ENCODE results near the gene TOMT. TPM values are rescaled to one million over a fixed set of nuclear protein-coding genes. Genes with fewer than 3 reads are reported as not detected.
"Not testable (repeated sequence)": the region's sequence is repeated elsewhere in the genome, so short reads cannot be mapped to it uniquely, and the experiment has no call there.

TOMT gene
- total and polyA plus RNA-seq, 2 donors = not detected

- DNase-seq (ENCODE audit: low read depth in 6 of 9, low spot score in 9 of 9) = no peak
- Histone ChIP-seq H3K36me3 (ENCODE audit: control insufficient read depth in 2 of 2, insufficient read depth in 2 of 2, low read length in 1 of 2) (no peaks in the 10 kb centered on the region), H3K4me1 (ENCODE audit: control insufficient read depth in 2 of 2, insufficient read depth in 2 of 2, low read length in 2 of 2) (no peaks in the 10 kb centered on the region), H3K9me3 (ENCODE audit: control insufficient read depth in 2 of 2, insufficient read depth in 1 of 2, low read length in 1 of 2) (no peaks in the 10 kb centered on the region), H3K27ac (ENCODE audit: low read depth in 1 of 2, low read length in 1 of 2) (no peak overlapping the region), H3K27me3 (ENCODE audit: control insufficient read depth in 2 of 2, insufficient read depth in 1 of 2, low read length in 1 of 2) (peaks cover 0 to 13% of the 10 kb centered on the region in 2 donors), H3K4me3 (ENCODE audit: low read length in 2 of 2) (no peak overlapping the region)
- WGBS = 16% methylated on average over 2 of the region's 2 CpGs
Measured at GRCh38 chr11:72132646-72133045, 26.9 kb downstream of the TOMT start.

GRCh38 chr11:72135473-72135872 is 29.7 kb downstream of the TOMT start, which contains the start of gene FOLR3:
Gene FOLR3, plus strand, starts transcription at chr11:72135725. Its CDS starts 228 bp downstream, at chr11:72135953.
- not testable (repeated sequence) for H3K4me1 ChIP-seq (ENCODE audit: control insufficient read depth in 2 of 2, insufficient read depth in 2 of 2, low read length in 2 of 2)

GRCh38 chr11:72135891-72136683 is 30.4 kb downstream of the TOMT start:
- no peak overlapping the region for H3K27ac ChIP-seq (ENCODE audit: low read depth in 1 of 2, low read length in 1 of 2)
- no peaks in the 10 kb centered on the region for H3K36me3 ChIP-seq (ENCODE audit: control insufficient read depth in 2 of 2, insufficient read depth in 2 of 2, low read length in 1 of 2)
- H3K4me1 ChIP-seq (ENCODE audit: control insufficient read depth in 2 of 2, insufficient read depth in 2 of 2, low read length in 2 of 2) = no peaks in the 10 kb centered on the region
- H3K9me3 ChIP-seq (ENCODE audit: control insufficient read depth in 2 of 2, insufficient read depth in 1 of 2, low read length in 1 of 2) = no peaks in the 10 kb centered on the region
- 98% methylated on average over 14 of the region's 14 CpGs for WGBS
- no peak overlapping the region for H3K4me3 ChIP-seq (ENCODE audit: low read length in 2 of 2)
- no peak for DNase-seq (ENCODE audit: low read depth in 6 of 9, low spot score in 9 of 9)
- peaks cover 0 to 10% of the 10 kb centered on the region in 2 donors for H3K27me3 ChIP-seq (ENCODE audit: control insufficient read depth in 2 of 2, insufficient read depth in 1 of 2, low read length in 1 of 2)

More at GRCh38 chr11:72135473-72135872, 29.7 kb downstream of the TOMT start, which contains the start of gene FOLR3:
- peaks cover 0 to 10% of the 10 kb centered on the region in 2 donors for H3K27me3 ChIP-seq (ENCODE audit: control insufficient read depth in 2 of 2, insufficient read depth in 1 of 2, low read length in 1 of 2)
- not testable (repeated sequence) for H3K9me3 ChIP-seq (ENCODE audit: control insufficient read depth in 2 of 2, insufficient read depth in 1 of 2, low read length in 1 of 2); H3K27ac ChIP-seq (ENCODE audit: low read depth in 1 of 2, low read length in 1 of 2); H3K4me3 ChIP-seq (ENCODE audit: low read length in 2 of 2); DNase-seq (ENCODE audit: low read depth in 6 of 9, low spot score in 9 of 9); H3K36me3 ChIP-seq (ENCODE audit: control insufficient read depth in 2 of 2, insufficient read depth in 2 of 2, low read length in 1 of 2)
- 97% methylated on average over 4 of the region's 4 CpGs for WGBS

- Histone ChIP-seq H3K36me3 (ENCODE audit: control insufficient read depth in 2 of 2, insufficient read depth in 2 of 2, low read length in 1 of 2) (no peaks in the 10 kb centered on the region), H3K27me3 (ENCODE audit: control insufficient read depth in 2 of 2, insufficient read depth in 1 of 2, low read length in 1 of 2) (peaks cover 0 to 8% of the 10 kb centered on the region in 2 donors), H3K9me3 (ENCODE audit: control insufficient read depth in 2 of 2, insufficient read depth in 1 of 2, low read length in 1 of 2) (no peaks in the 10 kb centered on the region), H3K4me3 (ENCODE audit: low read length in 2 of 2) (no peak overlapping the region), H3K27ac (ENCODE audit: low read depth in 1 of 2, low read length in 1 of 2) (no peak overlapping the region), H3K4me1 (ENCODE audit: control insufficient read depth in 2 of 2, insufficient read depth in 2 of 2, low read length in 2 of 2) (peaks cover 0 to 4% of the 10 kb centered on the region in 2 donors)
- DNase-seq (ENCODE audit: low read depth in 6 of 9, low spot score in 9 of 9) = no peak
- WGBS = 95% methylated on average over 4 of the region's 4 CpGs
Measured at GRCh38 chr11:72136684-72137262, 31.0 kb downstream of the TOMT start.

GRCh38 chr11:72138821-72139390 is 33.2 kb downstream of the TOMT start:
- Histone ChIP-seq H3K27ac (ENCODE audit: low read depth in 1 of 2, low read length in 1 of 2) (no peak overlapping the region), H3K9me3 (ENCODE audit: control insufficient read depth in 2 of 2, insufficient read depth in 1 of 2, low read length in 1 of 2) (no peaks in the 10 kb centered on the region), H3K4me3 (ENCODE audit: low read length in 2 of 2) (no peak overlapping the region), H3K36me3 (ENCODE audit: control insufficient read depth in 2 of 2, insufficient read depth in 2 of 2, low read length in 1 of 2) (no peaks in the 10 kb centered on the region), H3K27me3 (ENCODE audit: control insufficient read depth in 2 of 2, insufficient read depth in 1 of 2, low read length in 1 of 2) (no peaks in the 10 kb centered on the region), H3K4me1 (ENCODE audit: control insufficient read depth in 2 of 2, insufficient read depth in 2 of 2, low read length in 2 of 2) (peaks cover 0 to 9% of the 10 kb centered on the region in 2 donors)
- no peak for DNase-seq (ENCODE audit: low read depth in 6 of 9, low spot score in 9 of 9)
- 96% methylated on average over 12 of the region's 12 CpGs for WGBS

- 98% methylated on average over 11 of the region's 11 CpGs for WGBS
Measured at GRCh38 chr11:72139500-72139899, 33.8 kb downstream of the TOMT start.

GRCh38 chr11:72140661-72141060 is 34.9 kb downstream of the TOMT start:
- WGBS = 100% methylated on average over 2 of the region's 2 CpGs
- no peak for DNase-seq (ENCODE audit: low read depth in 6 of 9, low spot score in 9 of 9)
- no peaks in the 10 kb centered on the region for H3K9me3 ChIP-seq (ENCODE audit: control insufficient read depth in 2 of 2, insufficient read depth in 1 of 2, low read length in 1 of 2)
- H3K27ac ChIP-seq (ENCODE audit: low read depth in 1 of 2, low read length in 1 of 2) = no peak overlapping the region
- H3K36me3 ChIP-seq (ENCODE audit: control insufficient read depth in 2 of 2, insufficient read depth in 2 of 2, low read length in 1 of 2) = no peaks in the 10 kb centered on the region
- no peaks in the 10 kb centered on the region for H3K27me3 ChIP-seq (ENCODE audit: control insufficient read depth in 2 of 2, insufficient read depth in 1 of 2, low read length in 1 of 2)
- H3K4me1 ChIP-seq (ENCODE audit: control insufficient read depth in 2 of 2, insufficient read depth in 2 of 2, low read length in 2 of 2) = peaks cover 0 to 9% of the 10 kb centered on the region in 2 donors
- H3K4me3 ChIP-seq (ENCODE audit: low read length in 2 of 2) = no peak overlapping the region

More at GRCh38 chr11:72139500-72139899, 33.8 kb downstream of the TOMT start:
- Histone ChIP-seq H3K27ac (ENCODE audit: low read depth in 1 of 2, low read length in 1 of 2) (no peak overlapping the region), H3K4me3 (ENCODE audit: low read length in 2 of 2) (no peak overlapping the region), H3K9me3 (ENCODE audit: control insufficient read depth in 2 of 2, insufficient read depth in 1 of 2, low read length in 1 of 2) (no peaks in the 10 kb centered on the region), H3K4me1 (ENCODE audit: control insufficient read depth in 2 of 2, insufficient read depth in 2 of 2, low read length in 2 of 2) (peaks cover 0 to 9% of the 10 kb centered on the region in 2 donors), H3K27me3 (ENCODE audit: control insufficient read depth in 2 of 2, insufficient read depth in 1 of 2, low read length in 1 of 2) (no peaks in the 10 kb centered on the region), H3K36me3 (ENCODE audit: control insufficient read depth in 2 of 2, insufficient read depth in 2 of 2, low read length in 1 of 2) (no peaks in the 10 kb centered on the region)
- DNase-seq (ENCODE audit: low read depth in 6 of 9, low spot score in 9 of 9) = no peak

GRCh38 chr11:72141066-72141465 is 35.3 kb downstream of the TOMT start:
- no peak for DNase-seq (ENCODE audit: low read depth in 6 of 9, low spot score in 9 of 9)
- 94% methylated on average over 3 of the region's 3 CpGs for WGBS
- H3K4me3 ChIP-seq (ENCODE audit: low read length in 2 of 2) = no peak overlapping the region
- no peaks in the 10 kb centered on the region for H3K36me3 ChIP-seq (ENCODE audit: control insufficient read depth in 2 of 2, insufficient read depth in 2 of 2, low read length in 1 of 2)
- H3K4me1 ChIP-seq (ENCODE audit: control insufficient read depth in 2 of 2, insufficient read depth in 2 of 2, low read length in 2 of 2) = peaks cover 0 to 9% of the 10 kb centered on the region in 2 donors
- H3K9me3 ChIP-seq (ENCODE audit: control insufficient read depth in 2 of 2, insufficient read depth in 1 of 2, low read length in 1 of 2) = no peaks in the 10 kb centered on the region
- no peak overlapping the region for H3K27ac ChIP-seq (ENCODE audit: low read depth in 1 of 2, low read length in 1 of 2)
- no peaks in the 10 kb centered on the region for H3K27me3 ChIP-seq (ENCODE audit: control insufficient read depth in 2 of 2, insufficient read depth in 1 of 2, low read length in 1 of 2)

GRCh38 chr11:72142086-72142485 is 36.4 kb downstream of the TOMT start:
- not testable (repeated sequence) for H3K27ac ChIP-seq (ENCODE audit: low read depth in 1 of 2, low read length in 1 of 2); H3K9me3 ChIP-seq (ENCODE audit: control insufficient read depth in 2 of 2, insufficient read depth in 1 of 2, low read length in 1 of 2); DNase-seq (ENCODE audit: low read depth in 6 of 9, low spot score in 9 of 9); H3K36me3 ChIP-seq (ENCODE audit: control insufficient read depth in 2 of 2, insufficient read depth in 2 of 2, low read length in 1 of 2); H3K4me1 ChIP-seq (ENCODE audit: control insufficient read depth in 2 of 2, insufficient read depth in 2 of 2, low read length in 2 of 2); H3K27me3 ChIP-seq (ENCODE audit: control insufficient read depth in 2 of 2, insufficient read depth in 1 of 2, low read length in 1 of 2); H3K4me3 ChIP-seq (ENCODE audit: low read length in 2 of 2)
- 79% methylated on average over 1 of the region's 1 CpG for WGBS

All from thymus (tissue), 11 donors.